ENCODE measurements around the gene UBE3C.

UBE3C gene

DNA sequence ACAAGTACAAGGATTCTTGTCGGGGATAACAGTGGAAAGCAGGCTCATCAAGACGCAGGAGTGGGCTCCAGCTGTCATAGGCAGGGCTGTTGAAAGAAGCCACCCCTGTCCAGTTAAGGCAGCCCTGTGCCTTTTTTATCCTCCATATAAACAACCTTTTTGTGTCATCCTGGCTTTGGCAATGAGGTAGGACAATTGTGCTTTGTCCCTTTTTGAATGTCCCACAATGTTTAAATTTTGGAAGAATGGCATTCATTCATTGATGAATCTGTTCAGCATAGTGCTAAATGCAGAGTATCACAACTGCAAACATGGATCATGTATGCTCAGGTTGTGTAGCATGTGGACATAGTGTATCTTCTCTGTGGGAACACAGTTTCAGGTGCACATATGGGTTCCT lies 66.7 kb downstream of the UBE3C start:
- H3K4me3 ChIP-seq (ENCODE audit: low read length) = no peak overlapping the region
- H3K36me3 ChIP-seq (ENCODE audit: control insufficient read depth, low read length) = peaks cover 78% of the 10 kb centered on the region
- H3K27ac ChIP-seq (ENCODE audit: low read depth, low read length) = no peak overlapping the region
- no peaks in the 10 kb centered on the region for H3K79me2 ChIP-seq (ENCODE audit: control insufficient read depth, low read length)
- no peaks in the 10 kb centered on the region for H3K9me2 ChIP-seq (replicated peaks; ENCODE audit: control insufficient read depth, low read length)
- no peak for TF ChIP-seq EZH2phosphoT487 (IDR thresholded peaks at IDR 0.05; ENCODE audit: borderline replicate concordance, low read length)
- TF ChIP-seq, protein P1, sequence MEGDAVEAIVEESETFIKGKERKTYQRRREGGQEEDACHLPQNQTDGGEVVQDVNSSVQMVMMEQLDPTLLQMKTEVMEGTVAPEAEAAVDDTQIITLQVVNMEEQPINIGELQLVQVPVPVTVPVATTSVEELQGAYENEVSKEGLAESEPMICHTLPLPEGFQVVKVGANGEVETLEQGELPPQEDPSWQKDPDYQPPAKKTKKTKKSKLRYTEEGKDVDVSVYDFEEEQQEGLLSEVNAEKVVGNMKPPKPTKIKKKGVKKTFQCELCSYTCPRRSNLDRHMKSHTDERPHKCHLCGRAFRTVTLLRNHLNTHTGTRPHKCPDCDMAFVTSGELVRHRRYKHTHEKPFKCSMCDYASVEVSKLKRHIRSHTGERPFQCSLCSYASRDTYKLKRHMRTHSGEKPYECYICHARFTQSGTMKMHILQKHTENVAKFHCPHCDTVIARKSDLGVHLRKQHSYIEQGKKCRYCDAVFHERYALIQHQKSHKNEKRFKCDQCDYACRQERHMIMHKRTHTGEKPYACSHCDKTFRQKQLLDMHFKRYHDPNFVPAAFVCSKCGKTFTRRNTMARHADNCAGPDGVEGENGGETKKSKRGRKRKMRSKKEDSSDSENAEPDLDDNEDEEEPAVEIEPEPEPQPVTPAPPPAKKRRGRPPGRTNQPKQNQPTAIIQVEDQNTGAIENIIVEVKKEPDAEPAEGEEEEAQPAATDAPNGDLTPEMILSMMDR (IDR thresholded peaks at IDR 0.05; ENCODE audit: low read depth, low read length, poor library complexity, severe bottlenecking) = no peak
- no peaks in the 10 kb centered on the region for H3K9me3 ChIP-seq (ENCODE audit: control insufficient read depth, insufficient read depth, low read length)
- H3K4me1 ChIP-seq (ENCODE audit: control insufficient read depth, low read length) = no peaks in the 10 kb centered on the region
- no peak overlapping the region for H3K4me2 ChIP-seq (ENCODE audit: low read length)
- 0 out of 2 replicates have a peak, but pooled peaks cover 3% of the 10 kb centered on the region for H3F3A ChIP-seq (ENCODE audit: control insufficient read depth, insufficient read depth)
- H3K27me3 ChIP-seq (ENCODE audit: control insufficient read depth, low read length) = no peaks in the 10 kb centered on the region
- H4K20me1 ChIP-seq (ENCODE audit: control insufficient read depth, insufficient read depth, low read depth, low read length) = peaks cover 4% of the 10 kb centered on the region; the same call in 1 of the 2 replicates

DNA sequence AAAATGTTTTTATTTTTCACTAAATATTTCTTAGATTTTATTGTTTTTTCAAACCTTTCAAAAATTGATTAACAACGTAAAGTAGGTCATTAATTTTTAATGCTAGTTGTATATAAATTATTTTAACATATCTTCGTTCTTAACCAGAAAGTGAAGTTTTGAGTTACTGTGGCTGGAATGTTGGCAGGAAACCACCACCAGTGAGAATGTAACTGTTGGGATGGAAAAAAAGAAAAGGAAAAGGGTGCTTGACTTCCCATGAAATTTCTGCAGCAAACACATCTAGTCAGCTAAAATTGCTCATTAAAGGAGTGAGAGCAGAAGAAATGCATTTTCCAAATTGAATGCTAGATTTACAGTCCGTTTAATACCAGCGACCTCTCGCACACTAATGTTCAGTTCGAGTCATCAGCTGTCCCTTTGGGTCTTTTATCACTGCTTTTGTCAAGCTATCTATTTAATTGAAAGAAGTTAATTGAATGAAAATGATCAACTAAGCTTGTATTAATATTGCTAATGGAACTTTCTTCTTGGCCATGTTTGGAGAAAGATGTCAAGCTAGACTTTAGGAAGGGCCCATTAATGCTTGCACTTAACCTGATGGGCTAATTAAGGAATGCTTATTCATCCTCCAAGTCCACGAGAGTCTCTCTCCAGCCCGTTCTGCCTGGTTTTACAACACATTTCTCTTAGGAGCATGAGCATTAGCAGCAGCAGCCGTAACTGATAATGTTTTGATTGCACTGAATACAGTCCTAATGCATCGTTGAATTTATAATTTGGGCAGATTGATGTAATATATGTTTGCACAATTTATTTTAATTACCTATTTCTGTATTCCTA lies 70.1 kb downstream of the UBE3C start:
- no peaks in the 10 kb centered on the region for H3K9me2 ChIP-seq (replicated peaks; ENCODE audit: control insufficient read depth, low read length)
- no peaks in the 10 kb centered on the region for H3F3A ChIP-seq (ENCODE audit: control insufficient read depth, insufficient read depth)
- H3K27ac ChIP-seq (ENCODE audit: low read depth, low read length) = no peak overlapping the region
- no peaks in the 10 kb centered on the region for H3K9me3 ChIP-seq (ENCODE audit: control insufficient read depth, insufficient read depth, low read length)
- H3K4me1 ChIP-seq (ENCODE audit: control insufficient read depth, low read length) = no peaks in the 10 kb centered on the region
- H3K27me3 ChIP-seq (ENCODE audit: control insufficient read depth, low read length) = no peaks in the 10 kb centered on the region
- H3K36me3 ChIP-seq (ENCODE audit: control insufficient read depth, low read length) = peaks cover 78% of the 10 kb centered on the region
- H3K79me2 ChIP-seq (ENCODE audit: control insufficient read depth, low read length) = no peaks in the 10 kb centered on the region
- peaks cover 4% of the 10 kb centered on the region; the same call in 1 of the 2 replicates for H4K20me1 ChIP-seq (ENCODE audit: control insufficient read depth, insufficient read depth, low read depth, low read length)
- H3K4me2 ChIP-seq (ENCODE audit: low read length) = no peak overlapping the region
- TF ChIP-seq, protein P1 (IDR thresholded peaks at IDR 0.05; ENCODE audit: low read depth, low read length, poor library complexity, severe bottlenecking) = no peak
- no peak for TF ChIP-seq EZH2phosphoT487 (IDR thresholded peaks at IDR 0.05; ENCODE audit: borderline replicate concordance, low read length)
- H3K4me3 ChIP-seq (ENCODE audit: low read length) = no peak overlapping the region

DNA sequence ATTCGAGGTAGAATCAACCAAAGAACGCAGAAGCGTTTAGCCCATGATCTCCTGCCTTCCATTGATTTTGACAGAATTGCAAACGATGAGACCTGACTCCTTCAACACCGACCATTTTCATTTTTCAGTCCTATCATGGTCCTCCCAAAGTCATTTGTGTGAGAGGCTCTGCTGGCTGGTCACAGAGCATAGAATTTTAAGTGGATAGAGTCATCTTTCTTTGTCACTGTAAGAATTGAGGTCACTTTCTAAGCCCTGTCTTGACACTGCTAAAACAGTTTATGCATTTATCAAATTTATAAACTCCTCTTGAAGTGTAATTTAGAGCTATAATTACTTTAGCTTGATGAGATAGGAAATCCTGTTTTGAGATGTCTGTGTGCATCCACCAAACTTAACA lies 72.0 kb downstream of the UBE3C start:
- Histone ChIP-seq H3K9me2 (replicated peaks; ENCODE audit: control insufficient read depth, low read length) (no peaks in the 10 kb centered on the region), H3K9me3 (ENCODE audit: control insufficient read depth, insufficient read depth, low read length) (no peaks in the 10 kb centered on the region), H3K36me3 (ENCODE audit: control insufficient read depth, low read length) (peaks cover 69% of the 10 kb centered on the region), H3K4me3 (ENCODE audit: low read length) (no peak overlapping the region), H3K27me3 (ENCODE audit: control insufficient read depth, low read length) (no peaks in the 10 kb centered on the region), H3F3A (ENCODE audit: control insufficient read depth, insufficient read depth) (no peaks in the 10 kb centered on the region), H4K20me1 (ENCODE audit: control insufficient read depth, insufficient read depth, low read depth, low read length) (no peaks in the 10 kb centered on the region), H3K4me2 (ENCODE audit: low read length) (no peak overlapping the region), H3K79me2 (ENCODE audit: control insufficient read depth, low read length) (no peaks in the 10 kb centered on the region), H3K27ac (ENCODE audit: low read depth, low read length) (no peak overlapping the region), H3K4me1 (ENCODE audit: control insufficient read depth, low read length) (no peaks in the 10 kb centered on the region)
- TF ChIP-seq EZH2phosphoT487 (IDR thresholded peaks at IDR 0.05; ENCODE audit: borderline replicate concordance, low read length) = no peak
- TF ChIP-seq, protein P1 (IDR thresholded peaks at IDR 0.05; ENCODE audit: low read depth, low read length, poor library complexity, severe bottlenecking) = no peak

All from DOHH2 (cell line).